HL-60/S4 treated with phorbol 12-myristate 13-acetate at 8.2 ng/mL for 4 days and 3 days (cell line): ENCODE measurements around the gene PCBP3.
"Not testable (repeated sequence)": the region's sequence is repeated elsewhere in the genome, so short reads cannot be mapped to it uniquely, and the experiment has no call there.

Source experiments
- in situ Hi-C: fragments of 300-500 bp; cut with MboI; formaldehyde crosslinking; loops from 2 replicates; pipeline ENCODE4 v1.15.0; 2022; ENCODE audit warnings: low sequenced_read_pairs

Gene PCBP3

GRCh38 chr21:45821998-45822397 is 178.5 kb downstream of the PCBP3 start:
- in situ Hi-C loops: loop anchor here (25.0 kb wide), 3 partner anchors 260 to 535 kb away; partner anchors contain the start of gene POFUT2

- in situ Hi-C loops: loop anchor here (25.0 kb wide), 3 partner anchors 260 to 535 kb away; partner anchors contain the start of gene POFUT2
Measured at GRCh38 chr21:45822429-45823099, 179.0 kb downstream of the PCBP3 start.

- in situ Hi-C loops: loop anchor here (25.0 kb wide), 3 partner anchors 261 to 536 kb away; partner anchors contain the start of gene POFUT2
Measured at GRCh38 chr21:45823100-45823681, 179.7 kb downstream of the PCBP3 start.

- in situ Hi-C loops: loop anchor here (25.0 kb wide), 3 partner anchors 262 to 537 kb away; partner anchors contain the start of gene POFUT2
Measured at GRCh38 chr21:45824546-45825215, 181.2 kb downstream of the PCBP3 start.

GRCh38 chr21:45825219-45825618 is 181.7 kb downstream of the PCBP3 start:
- in situ Hi-C loops: no loop called here

- in situ Hi-C loops: no loop called here
Measured at GRCh38 chr21:45826676-45827301, 183.3 kb downstream of the PCBP3 start.

GRCh38 chr21:45827302-45827692 is 183.8 kb downstream of the PCBP3 start:
- in situ Hi-C loops: no loop called here

- in situ Hi-C loops: no loop called here
Measured at GRCh38 chr21:45827881-45828579, 184.5 kb downstream of the PCBP3 start.

GRCh38 chr21:45828580-45829570 is 185.3 kb downstream of the PCBP3 start:
- in situ Hi-C loops: no loop called here

GRCh38 chr21:45829668-45830067 is 186.1 kb downstream of the PCBP3 start:
- in situ Hi-C loops: no loop called here

GRCh38 chr21:45830221-45830640 is 186.7 kb downstream of the PCBP3 start:
- in situ Hi-C loops: no loop called here

GRCh38 chr21:45830720-45831366 is 187.3 kb downstream of the PCBP3 start:
- in situ Hi-C loops: no loop called here

GRCh38 chr21:45831991-45832740 is 188.6 kb downstream of the PCBP3 start:
- in situ Hi-C loops: no loop called here

- in situ Hi-C loops: not testable (repeated sequence)
Measured at GRCh38 chr21:45832741-45833235, 189.3 kb downstream of the PCBP3 start.

- in situ Hi-C loops: no loop called here
Measured at GRCh38 chr21:45833414-45833813, 189.9 kb downstream of the PCBP3 start.

- in situ Hi-C loops: no loop called here
Measured at GRCh38 chr21:45834026-45834715, 190.6 kb downstream of the PCBP3 start.

GRCh38 chr21:45834821-45835293 is 191.3 kb downstream of the PCBP3 start:
- in situ Hi-C loops: no loop called here
